H1 (cell line): ENCODE results near the gene SPEF2. TPM values are rescaled to one million over a fixed set of nuclear protein-coding genes. Genes with fewer than 3 reads are reported as not detected.

Experiments
- CHD2 ChIP-seq: IDR thresholded peaks from 2 replicates; pipeline ENCODE4 v1.6.1; 2012; ENCODE audit warnings: low read length, improper control_type of control experiment
- CTCF ChIP-seq, 3 experiments: IDR thresholded peaks; 1 replicate in 2 of 3; 2 replicates in 1 of 3; pipeline versions ENCODE4 v1.5.1 to v1.6.1; 2011; ENCODE audit warnings: low read length in 3 of 3, mild to moderate bottlenecking in 3 of 3, inconsistent platforms in 2 of 3, low read depth in 1 of 3, moderate library complexity in 1 of 3; ENCODE audit not compliant: insufficient read depth in 1 of 3; ENCODE audit errors: control extremely low read depth in 1 of 3
- PHF8 ChIP-seq: fragments of 200-600 bp; sonication (generic); conservative IDR thresholded peaks from 2 replicates; pipeline ENCODE4 v1.7.1; 2012; ENCODE audit warnings: low read depth, mild to moderate bottlenecking, inconsistent platforms, low read length, moderate library complexity
- SIRT6 ChIP-seq: IDR thresholded peaks from one replicate; pipeline ENCODE4 v1.7.1; 2012; ENCODE audit warnings: low read length, inconsistent platforms
- SP2 ChIP-seq: IDR thresholded peaks from 2 replicates; pipeline ENCODE4 v1.6.1; 2012; ENCODE audit warnings: mild to moderate bottlenecking, low read length, inconsistent platforms
- YY1 ChIP-seq: IDR thresholded peaks from 2 replicates; pipeline ENCODE4 v1.6.1; 2011; ENCODE audit warnings: low read depth, mild to moderate bottlenecking, low read length
- ZNF274 ChIP-seq: IDR thresholded peaks from 2 replicates; pipeline ENCODE4 v1.7.0; 2012; ENCODE audit warnings: low read length, borderline replicate concordance; ENCODE audit errors: extremely low read depth
- polyA plus RNA-seq, 7 experiments: library from polyadenylated mRNA; depleted of rRNA in 3 of 7; stranded (reverse) in 5 of 7; unstranded in 2 of 7; fragments of >200 nt in 5 of 7; fragments of 200-250 nt in 2 of 7; gene quantifications; 1 replicate in 5 of 7; 2 replicates in 1 of 7; 4 replicates in 1 of 7; pipeline versions ENCODE4 v1.2.1 to v1.2.3, GENCODE V29; 2011 to 2013; ENCODE audit warnings: missing spikeins in 2 of 7, mixed read lengths in 2 of 7
- total RNA-seq: library from RNA; stranded (reverse); fragmentation: NEBNext Ultra II Directional; extraction: Animal tissue kit (Norgen Biotek cat#: 25700); gene quantifications from 2 replicates; pipeline ENCODE4 v1.2.1, GENCODE V29; 2021

The SPEF2 gene
- total and polyA plus RNA-seq, 2 of the 8 experiments (the other 6 are each of a cell fraction or from before 2014, with no cell fraction given): 0.14 to 0.73 TPM

GRCh38 chr5:35835796-35836742 is 218.4 kb downstream of the SPEF2 start (continued):
- TF ChIP-seq YY1 (no peak), PHF8 (no peak), ZNF274 (no peak), CTCF (IDR thresholded peaks at IDR 0.05; ENCODE audit: control extremely low read depth in 1 of 3, insufficient read depth in 1 of 3, low read depth in 1 of 3, low read length in 3 of 3) (no peak), SIRT6 (no peak), CHD2 (no peak), SP2 (no peak)
